NCI-H1694 treated with DMSO at 0.1 percent for 48 hours (cell line): ENCODE data around the gene TXNRD1.
"Not testable (repeated sequence)": the region's sequence is repeated elsewhere in the genome, so short reads cannot be mapped to it uniquely, and the experiment has no call there.

Source experiments
- DNase-seq: peaks from one replicate; lab custom pipeline; 2025; lab: John Stamatoyannopoulos, UW

The TXNRD1 gene

GRCh38 chr12:104328278-104328677, 112.7 kb downstream of the TXNRD1 start:
- not testable (repeated sequence) for DNase-seq

- no peak for DNase-seq
Measured at GRCh38 chr12:104328790-104329189, 113.2 kb downstream of the TXNRD1 start.

GRCh38 chr12:104329707-104330532, 114.3 kb downstream of the TXNRD1 start:
- DNase-seq = no peak

- DNase-seq = no peak
Measured at GRCh38 chr12:104331376-104331775, 115.8 kb downstream of the TXNRD1 start.

GRCh38 chr12:104332273-104332672, 116.7 kb downstream of the TXNRD1 start:
- DNase-seq = not testable (repeated sequence)

GRCh38 chr12:104333692-104334255, 118.2 kb downstream of the TXNRD1 start:
- DNase-seq = no peak

GRCh38 chr12:104334581-104334980, 119.0 kb downstream of the TXNRD1 start:
- no peak for DNase-seq

GRCh38 chr12:104336115-104336514, 120.5 kb downstream of the TXNRD1 start:
- no peak for DNase-seq

GRCh38 chr12:104337030-104337558, 121.5 kb downstream of the TXNRD1 start:
- no peak for DNase-seq

- no peak for DNase-seq
Measured at GRCh38 chr12:104339663-104340062, 124.1 kb downstream of the TXNRD1 start.

GRCh38 chr12:104340177-104340576, 124.6 kb downstream of the TXNRD1 start:
- DNase-seq = no peak

- no peak for DNase-seq
Measured at GRCh38 chr12:104340925-104341611, 125.5 kb downstream of the TXNRD1 start.

- DNase-seq = no peak
Measured at GRCh38 chr12:104342147-104342546, 126.6 kb downstream of the TXNRD1 start.

GRCh38 chr12:104342635-104343249, 127.2 kb downstream of the TXNRD1 start:
- DNase-seq = no peak

- no peak for DNase-seq
Measured at GRCh38 chr12:104344682-104345081, 129.1 kb downstream of the TXNRD1 start.

GRCh38 chr12:104345234-104346066, 129.9 kb downstream of the TXNRD1 start:
- DNase-seq = no peak

- DNase-seq = no peak
Measured at GRCh38 chr12:104347374-104348075, 131.9 kb downstream of the TXNRD1 start.

GRCh38 chr12:104348283-104348993, 132.9 kb downstream of the TXNRD1 start:
- DNase-seq = no peak

- no peak for DNase-seq
Measured at GRCh38 chr12:104348994-104349494, 133.5 kb downstream of the TXNRD1 start.
